Activated T-cell treated with anti-CD3 and anti-CD28 coated beads, Interleukin-2, amount 50 U/mL, for 48 hours (primary cell): Measurements from ENCODE around the gene TXN.
"Not testable (repeated sequence)": the region's sequence is repeated elsewhere in the genome, so short reads cannot be mapped to it uniquely, and the experiment has no call there.

Experiments used
- DNase-seq, 2 experiments: peaks; one replicate each; pipeline ENCODE4 v3.0.0-alpha.2; 2020

The TXN gene

DNA sequence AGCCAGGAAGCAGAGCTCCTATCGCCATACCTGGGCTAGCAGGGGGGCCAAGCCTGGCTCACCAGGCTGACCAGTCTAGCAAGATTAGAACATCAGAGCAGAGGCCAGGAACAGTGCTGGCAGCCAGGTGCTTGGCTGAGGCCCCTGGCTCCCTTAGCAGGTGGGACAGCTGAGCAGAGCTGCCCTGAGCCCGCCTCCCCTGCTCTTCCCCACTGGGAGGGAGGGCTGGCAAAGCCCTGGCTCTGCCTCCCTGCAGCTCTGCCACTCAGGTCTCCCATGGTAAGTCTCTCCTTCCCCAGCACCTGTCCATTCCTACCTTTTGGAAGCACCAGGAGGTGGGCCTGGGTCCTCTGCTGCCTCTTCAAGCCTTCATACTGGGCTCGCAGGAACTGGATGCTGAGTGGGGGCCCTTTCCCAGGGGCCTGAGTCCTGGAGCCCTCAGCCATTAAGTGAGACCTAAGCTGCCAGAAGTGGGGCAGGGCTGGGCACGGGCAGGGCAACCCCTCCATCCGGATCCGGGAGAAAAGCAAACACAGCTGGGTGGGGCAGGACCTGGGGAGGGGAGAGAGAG, 49.2 kb downstream of the TXN start:
- DNase-seq: no peak

DNA sequence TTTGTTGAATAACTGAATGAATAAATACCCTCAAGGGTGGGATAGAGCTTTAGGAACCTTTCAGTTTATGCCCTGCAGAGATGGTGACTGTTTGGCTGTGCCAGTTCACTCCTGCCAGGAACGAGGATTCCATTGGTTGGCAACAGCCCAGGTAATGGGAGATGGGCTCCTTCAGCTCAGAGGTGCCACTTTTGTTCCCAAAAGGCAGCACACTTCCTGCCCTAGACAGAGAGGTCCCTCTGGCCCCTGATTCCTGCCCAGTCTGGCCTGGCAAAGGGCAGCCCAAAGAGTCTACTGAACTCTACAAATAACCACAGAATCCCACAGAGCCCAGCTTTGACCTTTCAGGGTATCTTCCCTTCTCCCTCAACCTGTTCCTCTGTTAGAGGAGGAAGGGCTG, 49.9 kb downstream of the TXN start:
- DNase-seq: no peak

DNA sequence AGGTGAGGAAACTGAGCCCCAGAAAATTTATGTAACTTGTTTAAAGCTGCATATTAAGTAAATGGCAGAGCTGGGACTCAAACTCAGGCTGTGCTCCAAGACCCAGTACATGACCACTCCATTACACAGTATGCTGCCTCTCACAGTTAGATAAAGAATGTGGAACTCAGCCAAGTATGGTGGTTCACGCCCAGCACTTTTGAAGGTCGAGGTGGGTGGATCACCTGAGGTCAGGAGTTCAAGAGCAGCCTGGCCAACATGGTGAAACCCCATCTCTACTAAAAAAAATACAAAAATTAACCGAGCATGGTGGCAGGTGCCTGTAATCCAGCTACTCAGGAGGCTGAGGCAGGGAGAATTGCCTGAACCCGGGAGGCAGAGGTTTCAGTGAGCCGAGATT, 50.7 kb downstream of the TXN start:
- not testable (repeated sequence) for DNase-seq

DNA sequence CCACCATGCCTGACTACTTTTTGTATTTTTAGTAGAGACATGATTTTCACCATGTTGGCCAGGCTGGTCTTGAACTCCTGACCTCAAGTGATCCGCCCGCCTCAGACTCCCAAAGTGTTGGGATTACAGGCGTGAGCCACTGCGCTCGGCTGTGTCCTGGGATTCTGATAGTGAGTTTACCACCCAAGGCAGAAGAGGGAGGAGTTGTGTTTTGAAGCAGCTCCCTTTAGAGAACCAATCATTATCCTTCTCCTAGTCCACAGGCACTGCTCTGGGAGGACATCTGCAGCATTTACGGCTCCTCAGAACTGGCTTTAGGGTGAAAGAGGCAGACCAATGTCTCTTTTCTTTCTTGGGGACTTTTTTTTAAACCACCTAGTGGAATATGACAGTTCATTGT, 54.1 kb downstream of the TXN start:
- no peak for DNase-seq

DNA sequence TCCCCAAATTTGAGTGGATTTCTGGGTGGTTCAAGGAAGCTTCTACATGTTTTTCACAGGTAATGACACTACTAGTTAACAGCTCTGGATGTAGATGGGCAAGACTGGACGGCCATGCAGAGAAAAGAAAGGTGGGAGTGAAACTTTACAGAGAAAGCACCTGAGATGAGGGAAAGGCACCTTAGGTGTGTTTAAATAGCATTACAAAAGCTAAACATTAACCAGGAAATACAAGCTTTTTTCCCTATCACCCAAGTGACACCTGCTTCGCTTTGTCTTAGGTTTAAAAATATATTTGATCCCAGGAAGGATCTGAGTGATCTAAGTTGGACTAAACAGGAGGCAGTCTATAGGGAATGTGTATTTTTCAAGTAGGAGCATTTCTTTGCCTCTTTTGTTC, 56.7 kb downstream of the TXN start:
- DNase-seq: no peak

DNA sequence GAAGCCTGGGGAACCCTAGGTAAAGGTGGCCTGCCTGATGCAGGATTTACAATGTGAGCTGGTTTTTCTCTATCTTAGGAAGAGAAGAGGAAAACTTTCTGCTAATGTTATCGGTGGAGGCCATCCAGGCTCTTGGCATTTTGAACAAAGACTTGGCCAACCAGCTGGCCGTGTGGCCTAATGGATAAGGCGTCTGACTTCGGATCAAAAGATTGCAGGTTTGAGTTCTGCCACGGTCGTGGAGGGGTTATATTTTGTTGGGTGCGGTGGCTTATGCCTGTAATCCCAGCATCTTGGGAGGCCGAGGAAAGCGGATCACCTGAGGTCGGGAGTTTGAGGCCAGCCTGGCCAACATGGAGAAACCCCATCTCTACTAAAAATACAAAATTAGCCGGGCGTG, 58.0 kb downstream of the TXN start:
- DNase-seq: no peak

DNA sequence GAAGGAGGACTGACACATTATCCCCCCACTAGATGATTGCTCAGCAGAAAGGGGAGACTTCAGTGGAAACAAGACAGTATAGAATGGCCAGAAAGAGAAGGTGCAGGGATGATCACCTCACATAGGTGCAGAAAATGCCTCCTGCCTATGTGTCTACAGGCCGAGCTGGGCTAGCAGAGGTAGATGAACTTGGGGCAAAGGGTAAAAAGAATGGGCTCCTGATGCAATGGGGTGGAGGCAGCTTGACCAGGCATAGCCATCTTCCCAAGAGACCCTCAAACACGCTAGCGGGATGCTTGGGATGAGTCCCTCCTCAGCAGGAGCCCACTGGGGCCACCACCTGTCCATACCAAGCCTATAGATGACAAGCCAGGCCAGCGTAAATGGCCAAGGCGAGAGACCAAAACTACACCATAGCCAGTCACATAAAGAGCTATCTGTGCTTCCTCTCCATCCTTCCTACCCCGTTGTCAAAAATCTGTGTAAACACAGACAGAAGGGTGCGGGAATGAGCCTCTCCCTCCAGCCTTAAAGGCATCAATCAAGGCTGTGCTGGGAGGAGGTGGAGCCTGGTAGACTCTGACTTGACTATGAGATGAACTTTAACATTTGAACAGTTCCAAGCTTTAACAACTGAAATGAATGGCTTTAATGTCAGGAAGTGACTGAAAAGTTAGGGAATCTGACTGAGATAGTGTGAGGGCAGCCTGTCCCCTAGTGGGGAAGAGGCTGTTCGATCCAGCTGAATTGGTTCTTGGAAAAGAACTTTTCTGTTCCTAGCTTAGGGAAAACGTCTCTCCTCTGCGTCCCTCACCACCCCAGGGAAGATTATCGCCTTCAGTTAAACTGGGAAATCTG, 58.7 kb downstream of the TXN start:
- DNase-seq: no peak

DNA sequence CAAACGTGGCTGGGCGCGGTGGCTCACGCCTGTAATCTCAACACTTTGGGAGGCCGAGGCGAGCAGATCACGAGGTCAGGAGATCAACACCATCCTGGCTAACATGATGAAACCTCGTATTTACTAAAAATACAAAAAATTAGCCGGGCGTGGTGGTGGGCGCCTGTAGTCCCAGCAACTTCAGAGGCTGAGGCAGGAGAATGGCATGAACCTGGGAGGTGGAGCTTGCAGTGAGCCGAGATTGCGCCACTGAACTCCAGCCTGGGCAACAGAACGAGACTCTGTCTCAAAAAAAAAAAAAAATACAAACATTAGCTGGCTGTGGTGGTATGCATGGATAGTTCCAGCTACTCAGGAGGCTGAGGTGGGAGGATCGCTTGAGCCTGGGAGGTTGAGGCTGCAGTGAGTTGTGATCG, 60.2 kb downstream of the TXN start:
- DNase-seq: not testable (repeated sequence)
